HG03175 (cell line): ENCODE results near the gene MAN2A1.
"Not testable (repeated sequence)": the region's sequence is repeated elsewhere in the genome, so short reads cannot be mapped to it uniquely, and the experiment has no call there.

Experiments
- ATAC-seq: cut with Tn5 transposase; IDR thresholded peaks from one replicate; pipeline ENCODE4 v1.9.1; 2021; ENCODE audit warnings: mild to moderate bottlenecking, moderate library complexity; ENCODE audit not compliant: unreplicated experiment

Gene MAN2A1

DNA sequence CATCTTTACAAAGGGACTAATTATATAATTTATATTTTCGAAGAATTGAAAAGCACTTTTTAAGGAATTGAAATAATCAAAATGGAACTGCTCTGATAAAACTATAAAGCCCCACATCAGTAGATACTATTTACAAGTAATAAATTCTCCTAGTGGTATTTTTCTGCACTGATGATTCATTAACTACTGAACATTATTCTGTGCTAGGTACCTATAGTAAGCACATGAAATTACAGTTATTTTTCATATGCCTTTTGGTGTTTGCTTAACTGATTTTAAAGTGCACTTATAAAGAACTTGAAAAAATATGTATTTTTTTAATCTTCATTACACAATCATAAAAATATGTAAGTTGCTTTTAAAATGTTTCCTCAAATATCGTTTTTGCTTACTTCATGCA, 123.0 kb downstream of the MAN2A1 start:
- ATAC-seq: no peak

DNA sequence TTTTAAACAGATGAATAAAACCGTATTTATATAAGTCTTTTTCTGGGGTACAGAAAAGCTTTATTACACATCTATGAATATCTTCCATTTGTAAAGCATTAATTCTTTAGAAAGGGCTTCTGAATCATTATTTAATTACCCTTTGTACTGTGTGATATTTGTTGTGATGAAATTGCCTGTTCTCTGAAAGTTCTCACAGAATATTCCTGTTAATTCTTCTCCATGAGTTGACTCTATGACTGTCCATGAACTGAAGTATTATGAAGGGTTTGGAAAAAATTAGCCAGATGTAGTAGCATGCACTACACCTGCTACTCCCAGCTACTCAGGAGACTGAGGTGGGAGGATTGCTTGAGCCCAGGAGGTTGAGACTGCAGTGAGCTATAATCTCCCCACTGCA, 127.0 kb downstream of the MAN2A1 start:
- ATAC-seq: no peak

DNA sequence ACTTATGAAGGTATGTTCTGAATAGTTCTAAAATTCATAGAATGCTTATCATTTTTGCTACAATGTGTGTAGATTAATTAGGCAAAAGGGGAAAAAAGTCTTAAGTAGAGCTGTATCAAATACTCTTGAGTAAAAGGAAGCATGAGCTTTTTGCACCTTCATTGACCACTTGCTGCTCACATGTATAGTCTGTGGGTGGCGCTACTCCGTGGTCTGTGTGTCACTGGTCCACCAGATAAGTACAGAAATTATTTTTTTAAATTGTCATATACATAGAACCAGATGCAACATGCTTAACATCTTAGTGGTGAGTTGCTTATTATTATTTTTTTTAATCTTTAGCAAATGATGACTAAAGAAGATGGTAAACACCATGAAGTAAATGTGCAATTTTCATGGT, 130.2 kb downstream of the MAN2A1 start:
- ATAC-seq: no peak

DNA sequence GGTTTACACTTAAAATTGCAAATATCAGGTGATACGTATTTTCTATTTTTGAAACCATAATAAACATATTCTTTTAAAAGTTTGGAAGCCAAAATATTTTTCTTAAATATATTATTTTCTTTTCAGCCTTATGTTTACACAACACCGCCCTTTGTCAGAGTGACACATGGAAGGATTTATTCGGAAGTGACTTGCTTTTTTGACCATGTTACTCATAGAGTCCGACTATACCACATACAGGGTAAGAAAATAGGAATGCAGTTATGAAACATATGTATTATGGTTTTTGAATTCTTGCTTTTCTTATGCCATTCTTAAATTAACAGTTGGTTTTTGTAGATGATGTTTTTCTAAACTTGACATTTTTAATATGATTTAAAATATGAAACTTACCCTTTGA, 133.9 kb downstream of the MAN2A1 start:
- no peak for ATAC-seq

DNA sequence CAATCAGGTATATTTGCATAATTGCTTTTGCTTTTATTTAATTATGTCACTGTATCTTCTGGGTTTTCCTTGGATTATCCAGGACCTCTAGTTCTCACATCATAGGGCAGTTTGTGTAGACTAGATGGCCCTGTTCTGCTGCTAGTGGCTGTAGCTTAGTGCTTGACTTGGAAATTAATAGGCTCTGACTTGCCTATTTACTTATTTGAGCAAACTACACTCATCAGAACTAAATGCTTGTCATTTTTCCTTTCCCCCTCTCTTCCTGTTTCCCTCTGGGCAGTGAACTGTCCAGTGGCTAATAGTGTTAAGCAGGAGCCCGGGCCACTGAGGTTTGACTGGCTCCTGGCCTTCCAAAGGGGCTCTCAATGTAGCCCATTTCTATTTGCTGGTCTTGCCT, 135.7 kb downstream of the MAN2A1 start:
- no peak for ATAC-seq

DNA sequence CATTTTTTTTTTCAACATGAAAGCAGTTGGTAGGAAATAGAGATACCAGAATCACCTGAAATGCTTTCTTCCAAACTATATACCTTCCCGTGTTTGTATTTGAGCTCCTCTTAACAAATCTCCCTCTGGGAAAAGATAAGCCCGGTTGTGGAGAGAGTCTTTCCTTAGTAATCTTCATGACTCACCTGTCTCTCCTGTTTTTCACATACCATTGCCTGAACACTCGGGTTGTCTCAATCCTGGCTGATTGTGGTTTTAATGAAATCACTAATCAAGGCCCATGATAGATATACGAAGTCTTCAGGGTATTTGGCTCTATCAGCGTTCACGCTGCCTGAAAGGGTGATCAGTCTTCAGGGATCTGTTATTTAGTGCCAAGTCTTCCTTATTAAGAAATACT, 136.7 kb downstream of the MAN2A1 start:
- no peak for ATAC-seq

DNA sequence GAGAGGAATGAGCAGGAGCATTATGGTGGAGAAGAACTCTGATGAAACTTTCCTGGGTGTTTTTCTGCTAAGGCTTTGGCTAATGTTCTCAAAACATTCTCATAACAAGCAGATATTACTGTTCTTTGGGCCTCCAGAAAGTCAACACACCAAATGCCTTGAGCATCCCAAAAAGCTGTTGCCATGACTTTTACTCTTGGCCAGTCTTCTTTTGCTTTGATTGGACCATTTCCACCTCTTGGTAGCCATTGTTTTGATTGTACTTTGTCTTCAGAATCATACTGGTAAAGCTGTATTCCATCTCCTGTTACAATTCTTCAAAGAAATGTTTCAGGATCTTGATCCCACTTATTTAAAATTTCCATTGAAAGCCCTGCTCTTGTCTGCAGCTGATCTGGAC, 139.6 kb downstream of the MAN2A1 start:
- no peak for ATAC-seq

DNA sequence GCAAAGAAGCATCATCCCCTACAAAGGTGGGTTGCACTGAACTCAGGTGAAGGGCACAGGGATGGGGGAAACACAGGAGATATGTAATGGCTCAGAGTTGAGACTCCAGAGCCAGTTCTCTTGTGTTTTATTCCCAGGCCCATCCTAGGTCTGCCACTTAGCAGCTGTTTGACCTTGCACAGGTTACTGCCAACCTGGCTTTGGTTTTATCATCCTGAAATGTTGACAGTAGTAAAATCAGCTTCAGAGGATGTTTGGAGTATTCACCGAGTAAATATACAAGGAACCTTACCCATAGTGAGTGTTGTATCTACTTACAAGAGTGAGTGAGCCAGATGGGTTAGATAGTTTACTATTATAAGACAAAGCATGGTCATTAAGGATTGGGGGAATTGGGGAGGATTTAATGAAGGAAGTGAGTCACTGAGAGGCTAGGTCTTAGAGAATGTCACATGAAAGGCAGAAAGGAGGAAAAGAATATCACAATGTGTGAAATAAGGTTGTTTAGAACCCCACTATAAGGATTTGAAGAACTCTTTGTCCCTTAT, 141.3 kb downstream of the MAN2A1 start:
- ATAC-seq: no peak

DNA sequence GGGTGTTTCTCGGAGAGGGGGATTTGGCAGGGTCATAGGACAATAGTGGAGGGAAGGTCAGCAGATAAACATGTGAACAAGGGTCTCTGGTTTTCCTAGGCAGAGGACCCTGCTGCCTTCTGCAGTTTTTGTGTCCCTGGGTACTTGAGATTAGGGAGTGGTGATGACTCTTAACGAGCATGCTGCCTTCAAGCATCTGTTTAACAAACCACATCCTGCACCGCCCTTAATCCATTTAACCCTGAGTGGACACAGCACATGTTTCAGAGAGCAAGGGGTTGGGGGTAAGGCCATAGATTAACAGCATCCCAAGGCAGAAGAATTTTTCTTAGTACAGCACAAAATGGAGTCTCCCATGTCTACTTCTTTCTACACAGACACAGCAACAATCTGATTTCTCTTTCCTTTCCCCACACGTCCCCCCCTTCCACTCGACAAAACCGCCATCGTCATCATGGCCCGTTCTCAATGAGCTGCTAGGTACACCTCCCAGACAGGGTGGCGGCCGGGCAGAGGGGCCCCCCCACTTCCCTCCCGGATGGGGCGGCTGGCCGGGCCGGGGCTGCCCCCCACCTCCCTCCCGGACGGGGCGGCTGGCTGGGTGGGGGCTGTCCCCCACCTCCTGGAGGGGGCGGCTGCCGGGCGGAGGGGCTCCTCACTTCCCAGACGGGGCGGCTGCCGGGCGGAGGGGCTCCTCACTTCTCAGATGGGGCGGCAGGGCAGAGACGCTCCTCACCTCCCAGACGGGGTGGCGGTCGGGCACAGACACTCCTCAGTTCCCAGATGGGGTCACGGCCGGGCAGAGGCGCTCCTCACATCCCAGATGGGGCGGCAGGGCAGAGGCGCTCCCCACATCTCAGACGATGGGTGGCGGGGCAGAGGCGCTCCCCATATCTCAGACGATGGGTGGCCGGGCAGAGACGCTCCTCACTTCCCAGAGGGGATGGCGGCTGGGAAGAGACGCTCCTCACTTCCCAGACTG, 142.8 kb downstream of the MAN2A1 start:
- ATAC-seq: not testable (repeated sequence)

DNA sequence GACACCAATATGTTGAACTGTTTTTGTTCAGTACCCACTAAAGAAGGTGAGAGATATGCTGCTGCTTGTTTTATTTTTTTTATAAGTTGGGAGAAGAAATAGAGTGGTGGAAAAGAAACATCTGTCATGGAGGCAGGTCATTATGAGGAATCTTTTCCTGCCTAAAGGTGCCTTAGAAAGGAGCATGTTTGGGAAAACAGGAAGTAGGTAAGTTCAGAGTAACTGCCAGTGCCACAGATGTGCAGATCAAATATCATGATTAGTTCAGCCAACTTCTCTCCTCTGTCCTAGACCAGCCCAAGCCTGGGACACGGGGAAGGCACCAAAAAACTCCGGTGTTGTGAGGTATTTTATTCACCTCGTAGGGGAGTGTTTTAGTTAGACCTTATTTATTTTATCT, 144.2 kb downstream of the MAN2A1 start:
- ATAC-seq: no peak

DNA sequence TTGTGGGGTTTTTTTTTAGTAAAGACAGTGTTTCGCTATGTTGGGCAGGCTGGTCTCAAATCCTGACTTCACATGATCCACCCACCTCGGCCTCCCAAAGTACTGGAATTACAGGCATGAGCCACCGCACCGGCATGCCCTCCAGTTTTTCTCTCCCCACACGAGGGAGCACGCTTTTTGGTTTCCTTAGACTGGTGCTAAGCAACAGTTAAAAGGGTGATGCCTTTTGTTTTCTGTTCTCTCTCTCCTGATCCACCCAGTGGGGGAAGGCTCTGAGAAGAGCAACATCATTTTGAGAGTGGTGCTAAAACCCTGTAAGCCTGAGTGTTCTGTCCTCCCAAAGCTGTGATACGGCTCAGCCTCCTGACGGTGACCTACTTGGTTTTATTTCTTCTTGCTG, 146.6 kb downstream of the MAN2A1 start:
- no peak for ATAC-seq

DNA sequence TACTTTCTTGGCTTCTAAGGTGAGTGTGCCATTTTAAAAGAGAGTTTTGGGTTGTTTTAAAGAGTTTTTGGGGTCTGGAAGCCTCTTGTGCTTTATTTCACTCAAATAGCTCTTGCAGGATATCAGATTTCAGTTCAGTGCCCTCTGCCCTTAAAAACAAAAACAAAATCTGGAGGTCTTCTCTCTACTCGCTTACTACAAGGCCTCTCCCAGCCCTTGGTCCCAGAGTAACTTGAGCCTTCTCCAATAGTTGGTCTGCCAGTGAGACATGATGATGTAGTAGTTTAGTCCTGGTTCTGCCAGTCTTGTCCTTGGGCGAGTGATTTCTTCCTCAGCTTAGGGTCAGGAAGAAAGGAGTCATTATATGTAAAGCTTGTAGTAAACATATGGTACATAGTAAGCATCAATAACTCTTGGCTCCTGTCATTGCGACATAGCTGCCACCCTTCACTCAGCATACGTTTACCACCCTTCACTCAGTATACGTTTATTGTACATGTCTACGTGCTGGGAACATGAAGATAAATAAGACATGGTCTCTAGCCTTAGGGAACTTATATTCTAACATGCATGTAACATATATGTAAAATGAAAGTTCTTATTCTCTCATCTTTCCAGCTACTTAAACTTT, 147.6 kb downstream of the MAN2A1 start:
- no peak for ATAC-seq

DNA sequence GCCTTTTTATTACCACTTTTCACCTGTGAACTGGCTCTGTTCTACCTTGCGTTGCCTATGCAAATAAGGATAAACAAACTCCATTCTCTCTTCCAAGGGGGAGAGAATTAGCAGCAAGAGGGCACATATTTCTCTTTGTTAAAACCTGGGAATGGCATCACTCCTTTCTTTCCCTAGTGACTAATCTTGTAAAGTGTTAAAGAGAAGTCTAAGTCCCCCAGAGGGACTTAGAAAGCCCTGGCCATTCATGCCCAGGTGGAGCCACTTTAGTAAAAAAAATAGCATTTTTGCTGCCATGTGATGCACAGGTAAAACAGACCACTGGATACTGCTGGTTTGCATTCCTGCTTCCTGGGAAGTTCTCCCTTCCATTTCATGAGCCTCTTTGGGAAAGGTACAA, 148.4 kb downstream of the MAN2A1 start:
- no peak for ATAC-seq

DNA sequence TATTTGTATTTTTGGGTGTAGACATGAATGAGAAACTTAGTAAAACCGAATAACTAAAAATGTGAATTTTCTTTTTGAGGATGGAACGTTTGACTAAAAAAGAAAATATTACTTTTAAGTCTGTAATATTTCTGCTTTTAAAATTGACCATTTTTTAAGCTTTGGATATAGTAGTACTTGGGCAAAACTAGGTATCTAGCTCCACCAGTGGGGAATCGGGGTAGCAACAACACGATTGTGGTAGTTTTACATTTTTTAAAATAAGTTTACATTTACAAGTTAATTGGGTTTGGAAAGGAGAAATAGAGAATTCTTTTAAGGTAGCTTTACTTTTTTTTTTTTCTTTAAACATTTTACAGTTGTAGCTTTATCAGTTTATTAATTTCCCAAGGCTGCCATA, 154.4 kb downstream of the MAN2A1 start:
- ATAC-seq: no peak

DNA sequence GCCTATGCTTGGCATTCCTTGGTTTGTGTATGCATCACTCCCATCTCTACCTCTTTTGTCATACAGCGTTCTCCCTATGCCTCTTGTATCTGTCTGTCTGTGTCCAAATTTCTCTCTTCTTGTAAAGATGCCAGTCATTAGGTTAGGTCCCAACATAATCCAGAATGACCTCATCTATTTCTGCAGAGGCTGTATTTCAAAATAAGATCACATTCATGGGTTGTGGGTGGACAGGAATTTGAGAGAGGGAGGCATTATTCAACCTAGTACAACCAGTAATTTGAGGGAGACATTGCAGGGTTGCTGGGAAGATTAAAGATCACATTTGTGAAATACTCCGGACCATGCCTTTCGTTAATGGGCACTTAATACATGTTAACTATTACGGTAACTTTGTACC, 155.0 kb downstream of the MAN2A1 start:
- ATAC-seq: no peak

DNA sequence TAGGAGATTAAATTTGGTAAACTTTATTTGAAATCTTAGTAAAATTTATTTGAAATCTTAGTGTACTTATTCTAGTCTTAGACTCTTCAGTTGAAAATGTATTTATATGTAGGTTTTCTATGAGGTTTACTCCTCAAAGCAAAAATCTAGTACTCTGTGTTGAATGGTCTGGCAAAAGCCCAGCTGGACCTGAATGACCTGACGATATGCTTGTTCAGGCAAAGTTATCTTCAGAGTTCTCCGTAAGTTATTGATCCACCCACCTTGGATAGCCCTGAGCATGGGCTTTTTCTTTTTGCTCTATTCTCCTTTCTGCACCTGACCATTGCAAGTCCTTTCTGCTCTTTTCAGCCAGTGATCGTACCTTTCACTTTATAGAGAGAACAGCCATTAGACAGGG, 158.4 kb downstream of the MAN2A1 start:
- ATAC-seq: no peak

DNA sequence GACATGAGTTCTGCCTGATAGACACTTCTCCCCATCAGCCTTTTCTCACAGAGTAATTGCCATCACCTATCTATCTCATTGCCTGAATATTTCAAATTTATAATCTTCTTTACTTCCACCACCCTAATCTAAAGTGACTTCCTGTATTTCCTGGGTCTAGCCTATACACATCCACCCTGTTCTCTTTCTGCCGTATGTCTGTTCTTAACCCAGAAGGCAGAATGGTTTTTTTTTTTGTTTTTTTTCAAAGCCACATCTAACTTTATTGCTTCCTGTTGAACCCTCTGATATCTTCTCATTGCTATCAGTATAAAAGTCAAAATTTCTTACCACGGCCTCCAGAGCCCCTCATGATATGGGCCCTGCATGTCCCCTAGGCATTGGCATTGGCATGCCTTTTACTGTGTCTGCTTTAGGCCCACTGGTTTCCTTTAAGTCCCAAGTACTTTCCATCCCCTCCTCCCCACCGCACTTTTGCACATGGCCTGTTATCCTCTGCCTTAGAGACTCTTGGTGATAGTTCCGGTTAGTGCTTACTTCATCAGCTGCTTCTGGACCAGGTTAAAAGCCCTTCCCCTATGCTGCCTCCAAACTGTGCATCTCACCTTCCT, 159.9 kb downstream of the MAN2A1 start:
- ATAC-seq: no peak

DNA sequence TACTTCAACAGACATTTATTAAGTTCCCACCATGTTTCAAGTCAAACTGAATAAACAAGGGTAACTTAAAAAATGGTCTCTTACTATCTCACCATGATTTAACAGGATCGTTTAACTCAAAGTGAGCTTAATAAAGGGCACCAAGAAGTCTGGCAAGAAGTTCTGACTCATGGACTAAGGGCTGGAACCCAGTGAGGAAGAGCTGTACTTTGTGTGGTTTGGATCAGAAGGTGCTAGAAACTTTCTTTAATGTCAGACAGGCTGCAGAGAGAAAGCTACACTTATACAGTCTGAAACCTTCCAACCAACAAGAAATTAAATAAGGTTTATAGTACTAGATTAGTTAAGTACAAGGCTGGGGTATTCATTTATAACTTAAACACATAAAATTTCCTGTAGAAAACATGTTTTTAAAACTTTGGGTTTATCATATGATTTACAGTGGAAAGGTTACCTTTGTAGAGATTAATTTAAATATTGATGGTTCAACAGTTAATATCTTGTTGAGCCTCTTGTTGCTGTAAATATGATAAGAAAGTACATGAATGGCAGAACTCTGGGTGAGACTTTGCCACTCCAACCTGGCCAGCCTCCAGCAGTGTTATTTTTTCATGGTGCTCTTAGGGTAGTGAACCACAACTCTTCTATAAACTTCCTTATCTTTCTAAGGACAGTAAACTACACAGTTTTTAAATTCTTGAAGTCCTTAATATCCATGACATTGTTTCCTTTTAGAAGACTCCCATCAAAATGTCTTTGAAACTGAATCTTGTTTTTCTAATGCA, 162.8 kb downstream of the MAN2A1 start:
- no peak for ATAC-seq

DNA sequence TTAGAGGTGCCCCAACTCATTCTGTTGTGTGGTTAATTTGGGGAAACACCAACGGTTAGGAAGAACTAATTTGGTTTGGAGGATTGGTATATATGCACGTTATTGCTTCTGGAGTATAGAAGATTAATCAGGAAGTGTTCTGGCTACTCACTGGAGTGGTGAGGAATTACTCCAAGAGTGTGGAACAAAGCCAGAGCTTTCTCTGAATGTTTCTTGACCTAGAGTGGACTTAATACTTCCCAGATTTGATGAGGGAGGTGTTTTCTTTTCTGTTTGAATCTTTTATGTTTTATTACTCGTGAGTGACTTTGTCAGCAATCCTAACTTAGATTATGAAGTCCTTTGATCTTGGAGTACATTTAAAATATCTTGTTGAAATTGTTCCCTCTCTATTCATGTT, 163.7 kb downstream of the MAN2A1 start:
- ATAC-seq: no peak

DNA sequence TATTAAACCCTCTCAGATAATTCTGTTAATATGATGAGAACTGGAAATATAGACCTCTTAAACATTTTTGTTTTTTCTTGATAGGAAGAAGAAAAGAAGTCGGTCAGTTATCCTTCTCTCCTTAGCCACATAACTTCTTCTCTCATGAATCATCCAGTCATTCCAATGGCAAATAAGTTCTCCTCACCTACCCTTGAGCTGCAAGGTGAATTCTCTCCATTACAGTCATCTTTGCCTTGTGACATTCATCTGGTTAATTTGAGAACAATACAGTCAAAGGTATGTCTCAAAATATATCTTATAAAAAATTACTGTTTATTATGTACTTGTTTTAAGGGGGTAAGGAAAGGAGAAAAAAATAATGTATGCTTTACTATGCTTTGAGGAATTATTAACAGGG, 165.3 kb downstream of the MAN2A1 start:
- ATAC-seq: no peak
